ENCODE results near the gene DNAJC24. TPM values are rescaled to one million over a fixed set of nuclear protein-coding genes. Genes with fewer than 3 reads are reported as not detected.

DNAJC24 gene
- total RNA-seq, 1 donor from 2014 or later = 16.2 TPM

- DNase-seq (ENCODE audit: low read depth, low spot score) = no peak
These were observed 111.3 kb downstream of the DNAJC24 start for GRCh38 chr11:31480930-31481329.

Other genes with a start within 250 kb of the DNAJC24 start
- gene DCDC1, start 121 bp upstream of the DNAJC24 start, total RNA-seq = 0.07 TPM in 1 of 2 replicates, not detected in the other
- gene IMMP1L, start 139.8 kb downstream of the DNAJC24 start, total RNA-seq = 7.2 and 9.1 TPM in 2 replicates
- gene ELP4, start 139.9 kb downstream of the DNAJC24 start, total RNA-seq = 15.0 and 21.3 TPM in 2 replicates

All from pulmonary artery endothelial cell (primary cell).